Ovary (tissue), 3 donors: ENCODE data around the gene PCTP.

Experiments
- EP300 ChIP-seq: sonication (generic); formaldehyde crosslinking; IDR thresholded peaks from one replicate; pipeline ENCODE4 v1.6.1; 2017; ENCODE audit warnings: antibody characterized with exemption
- POLR2A ChIP-seq: fragments of 450-650 bp; IDR thresholded peaks from one replicate; pipeline ENCODE4 v1.6.1; 2017; ENCODE audit warnings: antibody characterized with exemption, mild to moderate bottlenecking, moderate library complexity
- TF ChIP-seq, protein P1 (sequence below), 3 donors: fragments of 450-650 bp in 2 of 3; fragments of 200-600 bp in 1 of 3; IDR thresholded peaks; one replicate each; pipeline versions ENCODE4 v1.5.1 to v1.8.0; 2016 to 2022; ENCODE audit warnings: antibody characterized with exemption in 3 of 3, mild to moderate bottlenecking in 1 of 3
- donor health status: DM: no; HTN: no; CAD: no.

GRCh38 chr17:55731586-55732250 lies 19.1 kb upstream of the PCTP start:
- TF ChIP-seq POLR2A: no peak
- TF ChIP-seq, protein P1, sequence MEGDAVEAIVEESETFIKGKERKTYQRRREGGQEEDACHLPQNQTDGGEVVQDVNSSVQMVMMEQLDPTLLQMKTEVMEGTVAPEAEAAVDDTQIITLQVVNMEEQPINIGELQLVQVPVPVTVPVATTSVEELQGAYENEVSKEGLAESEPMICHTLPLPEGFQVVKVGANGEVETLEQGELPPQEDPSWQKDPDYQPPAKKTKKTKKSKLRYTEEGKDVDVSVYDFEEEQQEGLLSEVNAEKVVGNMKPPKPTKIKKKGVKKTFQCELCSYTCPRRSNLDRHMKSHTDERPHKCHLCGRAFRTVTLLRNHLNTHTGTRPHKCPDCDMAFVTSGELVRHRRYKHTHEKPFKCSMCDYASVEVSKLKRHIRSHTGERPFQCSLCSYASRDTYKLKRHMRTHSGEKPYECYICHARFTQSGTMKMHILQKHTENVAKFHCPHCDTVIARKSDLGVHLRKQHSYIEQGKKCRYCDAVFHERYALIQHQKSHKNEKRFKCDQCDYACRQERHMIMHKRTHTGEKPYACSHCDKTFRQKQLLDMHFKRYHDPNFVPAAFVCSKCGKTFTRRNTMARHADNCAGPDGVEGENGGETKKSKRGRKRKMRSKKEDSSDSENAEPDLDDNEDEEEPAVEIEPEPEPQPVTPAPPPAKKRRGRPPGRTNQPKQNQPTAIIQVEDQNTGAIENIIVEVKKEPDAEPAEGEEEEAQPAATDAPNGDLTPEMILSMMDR (IDR thresholded peaks at IDR 0.05): no peak
- TF ChIP-seq EP300: no peak
